ENCODE measurements around the gene USP11. TPM values are rescaled to one million over a fixed set of nuclear protein-coding genes. Genes with fewer than 3 reads are reported as not detected.

USP11 gene
- total RNA-seq, 1 experiment from 2014 or later, result 153 TPM

DNA sequence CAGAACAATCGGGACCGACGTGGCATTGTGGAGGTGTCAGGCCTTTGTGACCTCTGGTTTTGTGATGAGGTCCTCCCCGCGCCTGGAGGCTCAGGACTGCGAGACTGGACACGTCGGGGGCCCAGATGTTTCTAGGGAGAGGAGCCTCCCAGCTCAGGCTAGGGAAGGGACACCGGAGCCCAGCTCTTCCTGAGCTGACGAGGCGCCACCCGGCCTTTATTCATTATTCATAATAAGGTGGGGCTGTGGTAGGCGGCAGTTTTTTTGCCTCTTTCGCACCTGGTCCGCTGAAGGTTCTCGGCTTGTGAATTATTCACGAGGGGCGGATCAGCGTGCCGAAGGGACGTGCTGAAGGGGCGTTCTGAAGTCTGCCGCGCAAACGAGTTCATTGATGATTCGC is 41.5 kb upstream of the USP11 start:
- peaks cover 21% of the 10 kb centered on the region; the same call in 1 of the 2 replicates for H3K79me2 ChIP-seq (ENCODE audit: insufficient read depth, low read length)
- no peak overlapping the region for H2BK5ac ChIP-seq (ENCODE audit: insufficient read length, low read length)
- H3K4ac ChIP-seq (ENCODE audit: low read depth, low read length), result no peak overlapping the region
- H3K27ac Mint-ChIP-seq, result peak overlapping the region in 1 of 3 experiments; percentile 83; a peak in 2 of 7 replicates
- no peak overlapping the region for H2AK5ac ChIP-seq (ENCODE audit: insufficient read length, low read length)
- no peak overlapping the region for H4K8ac ChIP-seq (replicated peaks; ENCODE audit: insufficient read length, low read depth, low read length)
- H3K27me3 Mint-ChIP-seq (ENCODE audit: low read depth), result peaks cover 1% of the 10 kb centered on the region
- H3K27me3 ChIP-seq (ENCODE audit: insufficient read depth, low read length), result no peaks in the 10 kb centered on the region
- H3K18ac ChIP-seq (ENCODE audit: insufficient read length, low read depth, low read length), result no peak overlapping the region
- no peak overlapping the region for H2BK12ac ChIP-seq (ENCODE audit: insufficient read length, low read depth, low read length)
- H4K91ac ChIP-seq (ENCODE audit: insufficient read length, low read depth, low read length), result no peak overlapping the region
- H3K4me1 Mint-ChIP-seq, result peaks cover 23 to 32% of the 10 kb centered on the region in 2 experiments
- no peak overlapping the region for H3K14ac ChIP-seq (ENCODE audit: insufficient read depth, low read length)
- no peak overlapping the region for H3K23ac ChIP-seq (ENCODE audit: insufficient read length, low read depth, low read length)
- H4K5ac ChIP-seq (ENCODE audit: insufficient read length, low read depth, low read length), result no peak overlapping the region
- no peak overlapping the region for H2BK20ac ChIP-seq (ENCODE audit: low read depth, low read length, poor library complexity, severe bottlenecking)
- H3K9ac ChIP-seq (ENCODE audit: extremely low read depth, insufficient read length, low read length), result peak overlapping the region; percentile 71
- H3K56ac ChIP-seq (ENCODE audit: insufficient read length, low read depth, low read length), result no peak overlapping the region
- no peak overlapping the region for H2AFZ ChIP-seq (ENCODE audit: low read length)
- H3K4me2 ChIP-seq (ENCODE audit: insufficient read depth, insufficient read length, low read length), result peak overlapping the region; percentile 75
- peaks cover 15% of the 10 kb centered on the region for H3K23me2 ChIP-seq (ENCODE audit: insufficient read length, low read depth, low read length, poor library complexity, severe bottlenecking)
- no peak for DNase-seq
- H2BK15ac ChIP-seq (ENCODE audit: low read depth, low read length), result no peak overlapping the region
- TF ChIP-seq, protein P1, sequence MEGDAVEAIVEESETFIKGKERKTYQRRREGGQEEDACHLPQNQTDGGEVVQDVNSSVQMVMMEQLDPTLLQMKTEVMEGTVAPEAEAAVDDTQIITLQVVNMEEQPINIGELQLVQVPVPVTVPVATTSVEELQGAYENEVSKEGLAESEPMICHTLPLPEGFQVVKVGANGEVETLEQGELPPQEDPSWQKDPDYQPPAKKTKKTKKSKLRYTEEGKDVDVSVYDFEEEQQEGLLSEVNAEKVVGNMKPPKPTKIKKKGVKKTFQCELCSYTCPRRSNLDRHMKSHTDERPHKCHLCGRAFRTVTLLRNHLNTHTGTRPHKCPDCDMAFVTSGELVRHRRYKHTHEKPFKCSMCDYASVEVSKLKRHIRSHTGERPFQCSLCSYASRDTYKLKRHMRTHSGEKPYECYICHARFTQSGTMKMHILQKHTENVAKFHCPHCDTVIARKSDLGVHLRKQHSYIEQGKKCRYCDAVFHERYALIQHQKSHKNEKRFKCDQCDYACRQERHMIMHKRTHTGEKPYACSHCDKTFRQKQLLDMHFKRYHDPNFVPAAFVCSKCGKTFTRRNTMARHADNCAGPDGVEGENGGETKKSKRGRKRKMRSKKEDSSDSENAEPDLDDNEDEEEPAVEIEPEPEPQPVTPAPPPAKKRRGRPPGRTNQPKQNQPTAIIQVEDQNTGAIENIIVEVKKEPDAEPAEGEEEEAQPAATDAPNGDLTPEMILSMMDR (conservative IDR thresholded peaks at IDR 0.05), result no peak
- no CpG with 5 or more reads among the region's 26 CpGs for WGBS (ENCODE audit: extremely low coverage, insufficient read length, low lambda C conversion rate)
- H3K79me1 ChIP-seq (ENCODE audit: insufficient read depth, low read depth, low read length, poor library complexity, severe bottlenecking), result peaks cover 8% of the 10 kb centered on the region
- H4K20me1 ChIP-seq (ENCODE audit: control insufficient read depth, insufficient read depth, insufficient read length), result no peaks in the 10 kb centered on the region
- H3K4me3 Mint-ChIP-seq, result peak overlapping the region; percentile 82 to 95
- no peaks in the 10 kb centered on the region for H3K9me3 ChIP-seq (ENCODE audit: control insufficient read depth, low read depth, low read length)
- H3K4me1 ChIP-seq (ENCODE audit: insufficient read depth, low read length), result peaks cover 7% of the 10 kb centered on the region; the same call in 1 of the 2 replicates
- H2BK120ac ChIP-seq (ENCODE audit: low read depth, low read length, poor library complexity, severe bottlenecking), result no peak overlapping the region
- no peak overlapping the region for H3K27ac ChIP-seq (ENCODE audit: insufficient read length, low read depth, low read length)
- no peak overlapping the region for H3T11ph ChIP-seq (ENCODE audit: low read length)
- peaks cover 25 to 30% (median 25%) of the 10 kb centered on the region in 3 experiments for H3K36me3 Mint-ChIP-seq (ENCODE audit: insufficient read depth in 1 of 3, low read depth in 3 of 3)
- peaks cover 14 to 37% of the 10 kb centered on the region in 2 experiments for H3K9me3 Mint-ChIP-seq
